Measurements from ENCODE around the gene ZNF273.
A peak's percentile ranks its signal among the peaks of the same experiment; 100 is the strongest.
"Not testable (repeated sequence)": the region's sequence is repeated elsewhere in the genome, so short reads cannot be mapped to it uniquely, and the experiment has no call there.

Gene ZNF273

GRCh38 chr7:64938540-64938939, 35.5 kb downstream of the ZNF273 start:
- H3K9me3 Mint-ChIP-seq, result peaks cover 19% of the 10 kb centered on the region
- no peak overlapping the region for H3K27ac Mint-ChIP-seq
- H3K27me3 Mint-ChIP-seq, result no peaks in the 10 kb centered on the region
- H3K4me3 Mint-ChIP-seq, result no peak overlapping the region
- no peak for DNase-seq
- peaks cover 1% of the 10 kb centered on the region for H3K4me1 Mint-ChIP-seq (ENCODE audit: low read depth)
- peaks cover 18% of the 10 kb centered on the region for H3K36me3 Mint-ChIP-seq (ENCODE audit: low read depth)

DNA sequence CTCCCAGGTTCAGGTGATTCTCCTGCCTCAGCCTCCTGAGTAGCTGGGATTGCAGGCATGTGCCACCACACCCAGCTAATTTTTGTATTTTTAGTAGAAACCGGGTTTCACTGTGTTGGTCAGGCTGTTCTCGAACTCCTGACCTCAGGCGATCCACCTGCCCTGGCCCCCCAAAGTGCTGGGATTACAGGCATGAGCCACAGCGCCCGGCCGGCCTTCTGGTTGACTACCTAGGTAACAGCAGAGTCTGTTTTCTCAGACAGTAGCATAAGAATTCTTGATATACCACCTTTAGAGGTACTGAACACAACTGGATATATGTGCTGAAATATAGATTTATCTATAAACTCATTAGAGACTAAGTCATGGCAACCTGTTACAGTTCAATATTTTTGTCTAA, 36.9 kb downstream of the ZNF273 start:
- H3K4me1 Mint-ChIP-seq (ENCODE audit: low read depth); H3K4me3 Mint-ChIP-seq; H3K27ac Mint-ChIP-seq; H3K27me3 Mint-ChIP-seq; DNase-seq: not testable (repeated sequence)
- peaks cover 17% of the 10 kb centered on the region for H3K9me3 Mint-ChIP-seq
- H3K36me3 Mint-ChIP-seq (ENCODE audit: low read depth), result peaks cover 16% of the 10 kb centered on the region

- H3K4me3 Mint-ChIP-seq; H3K36me3 Mint-ChIP-seq (ENCODE audit: low read depth); DNase-seq; H3K9me3 Mint-ChIP-seq; H3K4me1 Mint-ChIP-seq (ENCODE audit: low read depth); H3K27ac Mint-ChIP-seq: not testable (repeated sequence)
- peaks cover 48% of the 10 kb centered on the region for H3K27me3 Mint-ChIP-seq
These were observed 41.8 kb downstream of the ZNF273 start for GRCh38 chr7:64944667-64945502.

DNA sequence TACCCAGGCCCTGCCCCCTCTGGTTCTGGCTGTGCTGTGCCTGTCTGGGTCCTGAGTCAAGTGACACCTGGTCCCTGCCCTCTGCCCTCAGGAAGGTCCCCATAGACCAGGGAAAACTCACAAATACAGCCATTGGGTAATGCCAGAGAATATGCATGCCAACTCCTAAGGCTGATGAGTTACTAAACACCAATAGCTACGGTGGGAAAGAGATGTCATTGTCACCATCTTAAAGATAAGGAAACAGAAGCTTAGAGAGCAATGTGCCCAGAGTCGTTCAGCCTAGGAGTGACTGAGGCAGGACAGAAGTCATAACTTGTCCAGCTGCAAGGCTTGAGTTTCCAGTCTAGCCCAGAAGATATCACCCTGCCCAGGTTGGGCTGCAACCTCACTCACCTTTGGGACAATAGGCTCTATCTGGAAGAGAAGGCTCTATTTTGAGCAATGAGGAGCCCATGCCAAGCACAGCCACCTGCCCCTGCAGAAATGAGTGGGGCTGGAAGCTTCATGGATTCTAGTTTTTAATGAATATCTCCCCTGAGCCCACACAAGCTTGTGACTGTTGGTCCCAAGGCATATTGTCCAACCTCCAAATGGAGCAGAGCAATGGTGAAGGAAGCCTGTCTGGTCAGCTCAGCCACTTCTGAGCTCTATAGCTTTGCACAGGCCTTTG, 42.6 kb downstream of the ZNF273 start:
- Mint-ChIP-seq H3K36me3 (ENCODE audit: low read depth) (no peaks in the 10 kb centered on the region), H3K4me3 (no peak overlapping the region), H3K27me3 (peaks cover 49% of the 10 kb centered on the region), H3K4me1 (ENCODE audit: low read depth) (peaks cover 3% of the 10 kb centered on the region), H3K27ac (no peak overlapping the region), H3K9me3 (no peaks in the 10 kb centered on the region)
- DNase-seq, result no peak

GRCh38 chr7:64946772-64947171, 43.7 kb downstream of the ZNF273 start:
- peaks cover 51% of the 10 kb centered on the region for H3K27me3 Mint-ChIP-seq
- H3K9me3 Mint-ChIP-seq, result no peaks in the 10 kb centered on the region
- DNase-seq, result peak; percentile 37
- H3K4me1 Mint-ChIP-seq (ENCODE audit: low read depth), result peaks cover 3% of the 10 kb centered on the region
- no peaks in the 10 kb centered on the region for H3K36me3 Mint-ChIP-seq (ENCODE audit: low read depth)
- H3K27ac Mint-ChIP-seq, result no peak overlapping the region
- no peak overlapping the region for H3K4me3 Mint-ChIP-seq

DNA sequence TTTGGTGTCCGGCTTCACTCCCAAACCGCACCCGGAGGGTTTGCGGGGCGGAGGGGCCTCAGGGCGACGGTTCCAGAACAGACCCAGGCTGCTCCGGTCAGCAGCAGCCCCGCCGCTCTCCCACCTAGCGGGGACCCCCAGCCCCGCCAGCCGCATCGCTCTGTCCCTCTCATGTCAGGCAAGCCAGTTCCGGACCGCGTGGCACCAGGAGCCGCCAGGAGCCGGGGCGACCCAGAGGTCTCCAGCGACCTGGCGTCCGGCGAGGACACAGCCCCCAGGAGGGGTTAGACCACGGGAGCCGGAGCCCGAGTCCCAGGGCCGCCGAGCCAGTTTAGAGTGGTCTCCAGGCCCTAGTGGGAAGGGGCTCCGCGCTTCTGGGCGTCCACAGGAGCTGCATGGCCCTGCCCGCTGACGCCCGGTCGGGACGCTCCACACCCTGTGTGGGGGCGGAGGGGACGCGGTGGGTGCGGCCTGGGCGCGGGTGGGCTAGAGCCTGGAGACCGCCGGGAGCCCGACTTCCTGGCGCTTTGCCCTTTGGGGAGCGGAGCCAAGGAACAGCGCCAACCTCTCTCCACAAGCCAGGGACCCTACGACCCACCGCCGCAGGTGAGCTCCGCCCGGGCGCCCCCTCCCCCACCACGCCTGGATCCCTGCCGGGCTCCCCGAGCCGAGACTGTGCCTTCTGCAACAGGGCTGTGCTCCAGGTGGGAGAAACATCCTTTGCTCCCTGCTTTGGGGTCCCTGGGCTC, 44.4 kb downstream of the ZNF273 start:
- Mint-ChIP-seq H3K36me3 (ENCODE audit: low read depth) (no peaks in the 10 kb centered on the region), H3K4me1 (ENCODE audit: low read depth) (peaks cover 3% of the 10 kb centered on the region), H3K9me3 (no peaks in the 10 kb centered on the region), H3K27me3 (peaks cover 51% of the 10 kb centered on the region), H3K4me3 (no peak overlapping the region), H3K27ac (no peak overlapping the region)
- no peak for DNase-seq

- H3K27me3 Mint-ChIP-seq, result peaks cover 51% of the 10 kb centered on the region
- not testable (repeated sequence) for H3K9me3 Mint-ChIP-seq, H3K27ac Mint-ChIP-seq
These were observed 45.7 kb downstream of the ZNF273 start for GRCh38 chr7:64948774-64949173.

GRCh38 chr7:64950673-64951072, 47.6 kb downstream of the ZNF273 start:
- H3K27me3 Mint-ChIP-seq, result peaks cover 37% of the 10 kb centered on the region
- not testable (repeated sequence) for DNase-seq; H3K9me3 Mint-ChIP-seq; H3K4me3 Mint-ChIP-seq; H3K4me1 Mint-ChIP-seq (ENCODE audit: low read depth); H3K27ac Mint-ChIP-seq; H3K36me3 Mint-ChIP-seq (ENCODE audit: low read depth)

More at GRCh38 chr7:64948774-64949173, 45.7 kb downstream of the ZNF273 start:
- H3K4me3 Mint-ChIP-seq; H3K36me3 Mint-ChIP-seq (ENCODE audit: low read depth); DNase-seq; H3K4me1 Mint-ChIP-seq (ENCODE audit: low read depth): not testable (repeated sequence)

- DNase-seq, result no peak
- Mint-ChIP-seq H3K4me1 (ENCODE audit: low read depth) (peaks cover 3% of the 10 kb centered on the region), H3K9me3 (no peaks in the 10 kb centered on the region), H3K27me3 (peaks cover 30% of the 10 kb centered on the region), H3K4me3 (no peak overlapping the region), H3K27ac (no peak overlapping the region), H3K36me3 (ENCODE audit: low read depth) (no peaks in the 10 kb centered on the region)
These were observed 48.3 kb downstream of the ZNF273 start for GRCh38 chr7:64951250-64951848.

GRCh38 chr7:64959072-64959747, 56.1 kb downstream of the ZNF273 start:
- H3K27ac Mint-ChIP-seq, result no peak overlapping the region
- H3K4me3 Mint-ChIP-seq, result no peak overlapping the region
- H3K36me3 Mint-ChIP-seq (ENCODE audit: low read depth), result no peaks in the 10 kb centered on the region
- H3K27me3 Mint-ChIP-seq, result peaks cover 2% of the 10 kb centered on the region
- H3K9me3 Mint-ChIP-seq, result peaks cover 28% of the 10 kb centered on the region
- DNase-seq, result no peak
- H3K4me1 Mint-ChIP-seq (ENCODE audit: low read depth), result no peaks in the 10 kb centered on the region

DNA sequence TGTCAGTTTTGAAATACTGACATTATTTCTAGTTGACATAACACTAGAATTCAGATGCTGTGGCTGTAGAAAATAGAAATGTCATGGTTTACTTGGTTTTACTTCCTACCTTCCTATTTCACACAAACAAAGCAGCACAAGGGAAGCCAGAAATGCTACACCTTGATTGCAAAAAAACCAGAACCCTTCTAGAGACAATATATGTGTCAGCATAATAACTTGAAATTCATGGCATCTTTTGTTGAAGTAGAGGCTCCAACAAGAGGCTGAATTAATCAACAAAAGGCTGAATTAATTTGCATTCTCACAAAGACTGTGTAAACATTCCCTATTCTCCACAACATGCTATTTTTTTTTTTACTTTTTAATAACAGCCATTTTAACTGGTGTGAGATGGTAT, 62.5 kb downstream of the ZNF273 start:
- H3K27me3 Mint-ChIP-seq, result peaks cover 2% of the 10 kb centered on the region
- H3K9me3 Mint-ChIP-seq, result peaks cover 36% of the 10 kb centered on the region
- DNase-seq, result no peak
- H3K4me3 Mint-ChIP-seq, result no peak overlapping the region
- H3K36me3 Mint-ChIP-seq (ENCODE audit: low read depth), result peaks cover 7% of the 10 kb centered on the region
- H3K4me1 Mint-ChIP-seq (ENCODE audit: low read depth), result no peaks in the 10 kb centered on the region
- H3K27ac Mint-ChIP-seq, result no peak overlapping the region

DNA sequence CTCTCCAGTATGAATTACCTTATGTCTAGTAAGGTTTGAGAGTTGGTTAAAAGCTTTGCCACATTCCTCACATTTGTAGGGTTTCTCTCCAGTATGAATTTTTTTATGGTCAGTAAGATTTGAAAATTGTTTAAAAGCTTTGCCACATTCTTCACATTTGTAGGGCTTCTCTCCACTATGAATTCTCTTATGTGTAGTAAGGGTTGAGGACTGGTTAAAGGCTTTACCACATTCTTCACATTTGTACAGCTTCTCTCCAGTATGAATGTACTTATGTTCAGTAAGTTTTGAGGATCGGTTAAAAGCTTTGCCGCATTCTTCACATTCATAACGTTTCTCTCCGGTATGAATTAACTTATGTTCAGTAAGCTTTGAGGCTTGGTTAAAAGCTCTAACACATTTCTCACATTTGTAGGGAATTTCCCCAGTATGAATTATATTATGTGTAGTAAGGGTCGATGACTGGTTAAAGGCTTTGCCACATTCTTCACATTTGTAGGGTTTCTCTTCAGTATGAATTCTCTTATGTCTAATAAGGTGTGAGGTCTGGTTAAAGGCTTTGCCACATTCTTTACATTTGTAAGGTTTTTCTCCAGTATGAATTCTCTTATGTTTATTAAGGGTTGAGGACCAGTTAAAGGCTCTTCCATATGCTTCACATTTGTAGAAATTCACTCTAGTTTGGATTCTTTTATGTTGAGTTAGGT, 75.6 kb downstream of the ZNF273 start:
- Mint-ChIP-seq H3K4me3 (no peak overlapping the region), H3K36me3 (ENCODE audit: low read depth) (peaks cover 64% of the 10 kb centered on the region), H3K4me1 (ENCODE audit: low read depth) (no peaks in the 10 kb centered on the region), H3K27ac (no peak overlapping the region), H3K9me3 (peaks cover 58% of the 10 kb centered on the region), H3K27me3 (no peaks in the 10 kb centered on the region)
- no peak for DNase-seq
